GM12878 (cell line): ENCODE data around the gene TMEM18. TPM values are rescaled to one million over a fixed set of nuclear protein-coding genes. Genes with fewer than 3 reads are reported as not detected.

Experiments used
- ATAC-seq: fragments of 200-7000 bp; cut with Tn5 transposase; 3 replicates; pipeline ENCODE4 v1.9.1; 2020; ENCODE audit warnings: mild to moderate bottlenecking, moderate library complexity
- BruUV-seq: library from RNA; stranded (reverse); fragments of 400-500 nt; replicated peaks from 2 replicates; lab custom pipeline; 2021; lab: Mats Ljungman, UMichigan
- CTCF ChIA-PET: fragments of 300-600 bp; sonication (Branson Sonifier 250); formaldehyde crosslinking; extraction: SDS; loops from one replicate; lab custom pipeline; 2021; ENCODE audit warnings: inconsistent platforms; lab: Yijun Ruan, JAX
- POLR2A ChIA-PET: fragments of 350-600 bp; formaldehyde crosslinking; extraction: SDS; loops from one replicate; lab custom pipeline; 2021; ENCODE audit warnings: inconsistent platforms; lab: Charles Lee
- RAD21 ChIA-PET: fragments of 300-600 bp; sonication (Branson Sonifier 250); formaldehyde crosslinking; loops from one replicate; lab custom pipeline; 2023; ENCODE audit warnings: antibody characterized with exemption; ENCODE audit not compliant: unreplicated experiment; lab: Charles Lee
- SMC1A ChIA-PET: fragments of 300-600 bp; sonication (Branson Sonifier 250); formaldehyde crosslinking; loops from one replicate; lab custom pipeline; 2023; ENCODE audit not compliant: unreplicated experiment, uncharacterized antibody; lab: Charles Lee
- DNase-seq: peaks from one replicate; pipeline ENCODE4 v3.0.0-alpha.2; 2011; ENCODE audit warnings: low read depth, low spot score
- FAIRE-seq: peaks from 3 replicates; lab custom pipeline; 2011; peaks lifted over from hg19 to GRCh38; lab: Jason Lieb, UNC
- H2AFZ ChIP-seq: 2 replicates; pipeline ENCODE4 v1.6.0; 2011; ENCODE audit warnings: low read depth, low read length, control low read depth; ENCODE audit not compliant: control insufficient read depth
- H3K27ac ChIP-seq: 2 replicates; pipeline ENCODE4 v1.5.1; 2011; ENCODE audit warnings: control low read depth; ENCODE audit not compliant: control insufficient read depth, insufficient read depth
- H3K27me3 ChIP-seq, 2 experiments: replicated peaks in 1 of 2; 2 replicates each; pipeline versions ENCODE4 v1.6.0 to v1.6.1; 2011; ENCODE audit warnings: low read length in 1 of 2; ENCODE audit not compliant: control insufficient read depth in 2 of 2, insufficient read depth in 2 of 2
- H3K36me3 ChIP-seq, 2 experiments: 2 replicates each; pipeline ENCODE4 v1.5.1; 2011; ENCODE audit warnings: low read length in 1 of 2; ENCODE audit not compliant: control insufficient read depth in 2 of 2, insufficient read depth in 2 of 2
- H3K4me1 ChIP-seq: 2 replicates; pipeline ENCODE4 v1.6.1; 2011; ENCODE audit warnings: mild to moderate bottlenecking, low read length, moderate library complexity, mixed read lengths; ENCODE audit not compliant: control insufficient read depth, insufficient read depth
- H3K4me2 ChIP-seq: 2 replicates; pipeline ENCODE4 v1.6.0; 2011; ENCODE audit warnings: control low read depth; ENCODE audit not compliant: control insufficient read depth, insufficient read depth
- H3K4me3 ChIP-seq: fragments of 200-600 bp; sonication (generic); 2 replicates; pipeline ENCODE4 v1.5.1; 2016
- H3K79me2 ChIP-seq: 2 replicates; pipeline ENCODE4 v1.6.0; 2011; ENCODE audit warnings: low read length; ENCODE audit not compliant: control insufficient read depth, insufficient read depth
- H3K9ac ChIP-seq: 2 replicates; pipeline ENCODE4 v1.8.0; 2011; ENCODE audit warnings: low read length, control low read depth, mixed read lengths; ENCODE audit not compliant: control insufficient read depth, insufficient read depth
- H3K9me3 ChIP-seq: replicated peaks from 3 replicates; pipeline ENCODE4 v1.5.1; 2011; ENCODE audit warnings: mild to moderate bottlenecking, low read length; ENCODE audit not compliant: control insufficient read depth, insufficient read depth
- H4K20me1 ChIP-seq: 2 replicates; pipeline ENCODE4 v1.6.0; 2011; ENCODE audit not compliant: control insufficient read depth, insufficient read depth
- EGR1 ChIP-seq, 2 experiments: IDR thresholded peaks; 1 replicate in 1 of 2; 2 replicates in 1 of 2; pipeline ENCODE4 v1.6.1; 2011 to 2012; ENCODE audit warnings: low read depth in 2 of 2, low read length in 2 of 2, borderline replicate concordance in 1 of 2, mild to moderate bottlenecking in 1 of 2, moderate library complexity in 1 of 2
- EZH2 ChIP-seq: IDR thresholded peaks from 2 replicates; pipeline ENCODE4 v1.6.1; 2012; ENCODE audit warnings: low read depth, mild to moderate bottlenecking, control low read depth, inconsistent platforms, low read length, borderline replicate concordance; ENCODE audit not compliant: control insufficient read depth
- GABPA ChIP-seq: IDR thresholded peaks from 2 replicates; pipeline ENCODE4 v1.6.1; 2014; ENCODE audit warnings: antibody characterized with exemption, low read depth, mild to moderate bottlenecking, inconsistent platforms
- NFYB ChIP-seq: IDR thresholded peaks from 2 replicates; pipeline ENCODE4 v1.6.1; 2011; ENCODE audit warnings: low read depth, mild to moderate bottlenecking, low read length, improper control_type of control experiment, moderate library complexity; ENCODE audit not compliant: insufficient read depth
- ZNF207 ChIP-seq: fragments of 450-650 bp; IDR thresholded peaks from 2 replicates; pipeline ENCODE4 v1.6.1; 2014; ENCODE audit warnings: antibody characterized with exemption, mild to moderate bottlenecking, borderline replicate concordance
- ZZZ3 ChIP-seq: IDR thresholded peaks from 2 replicates; pipeline ENCODE4 v1.6.1; 2011; ENCODE audit warnings: low read depth; ENCODE audit not compliant: control insufficient read depth, insufficient read length
- WGBS: methylation state at CpG from one replicate; pipeline ENCODE4 v1.1.6; 2016; ENCODE audit warnings: low lambda C conversion rate; ENCODE audit not compliant: insufficient replicate concordance, insufficient coverage; ENCODE audit errors: missing lambda C conversion rate; 5-methylcytosine and 5-hydroxymethylcytosine counted together
- in situ Hi-C: fragments of 300-500 bp; cut with MboI; formaldehyde crosslinking; loops from 9 replicates; pipeline ENCODE4 v1.14.3; 2018; ENCODE audit warnings: mixed read lengths
- intact Hi-C: fragments of 100-400 bp; cut with micrococcal nuclease; formaldehyde crosslinking; loops from one replicate; pipeline ENCODE4 v1.14.2; 2022; ENCODE audit not compliant: unreplicated experiment
- polyA plus RNA-seq, 11 experiments: library from polyadenylated mRNA; depleted of rRNA in 4 of 11; unstranded in 6 of 11; stranded (reverse) in 5 of 11; fragments of >200 nt; fragmentation: Nextera tagmentation in 4 of 11; fragmentation: Illumina TruSeq in 1 of 11; extraction: Ambion mirVana in 4 of 11; extraction: Trizol in 1 of 11; gene quantifications; 1 replicate in 1 of 11; 2 replicates in 10 of 11; pipeline versions ENCODE4 v1.2.1 to v1.2.3, GENCODE V29; 2011 to 2016; ENCODE audit warnings: inconsistent platforms in 2 of 11, missing spikeins in 2 of 11, low read depth in 1 of 11
- total RNA-seq, 4 experiments: library from RNA; depleted of rRNA in 3 of 4; stranded (reverse); fragments of >200 nt in 3 of 4; fragmentation: Illumina TruSeq in 1 of 4; extraction: Trizol in 1 of 4; gene quantifications; 2 replicates each; pipeline versions ENCODE4 v1.2.1 to v1.2.3, GENCODE V29; 2013 to 2021

Gene TMEM18
- total and polyA plus RNA-seq, 10 of the 15 experiments (the other 5 are each of a cell fraction or from before 2014, with no cell fraction given), result 11.2 to 56.3 (median 26.0) TPM

- no peak for TF ChIP-seq EGR1 (IDR thresholded peaks at IDR 0.05; ENCODE audit: borderline replicate concordance in 1 of 2, low read depth in 2 of 2, low read length in 2 of 2)
- Histone ChIP-seq H3K4me1 (no peaks in the 10 kb centered on the region), H3K9me3 (no peaks in the 10 kb centered on the region), H3K27me3 (no peaks in the 10 kb centered on the region), H4K20me1 (no peaks in the 10 kb centered on the region), H3K4me2 (no peak overlapping the region), H2AFZ (no peak overlapping the region), H3K4me3 (no peak overlapping the region), H3K27ac (no peak overlapping the region), H3K9ac (no peak overlapping the region), H3K36me3 (no peaks in the 10 kb centered on the region), H3K79me2 (no peaks in the 10 kb centered on the region)
- intact Hi-C loops, result no loop called here
- RAD21 ChIA-PET, result no interaction called here
- SMC1A ChIA-PET, result no interaction called here
- CTCF ChIA-PET, result no interaction called here
- 89% methylated on average over 47 of the region's 58 CpGs for WGBS
- DNase-seq, result no peak
- no TSS peak for BruUV-seq
- FAIRE-seq, result no peak
- POLR2A ChIA-PET, result no interaction called here
- in situ Hi-C loops, result no loop called here
- ATAC-seq, result no peak
Observed at GRCh38 chr2:620471-621302, 56.5 kb downstream of the TMEM18 start.

- BruUV-seq, result no TSS peak
- DNase-seq, result no peak
- H3K4me3 ChIP-seq, result no peak overlapping the region
- no peak for TF ChIP-seq ZNF207
- TF ChIP-seq ZZZ3, result no peak
- TF ChIP-seq EZH2, result no peak
- no peak for TF ChIP-seq GABPA
- no peak for TF ChIP-seq NFYB
- in situ Hi-C loops, result no loop called here
- no peaks in the 10 kb centered on the region for H3K27me3 ChIP-seq
- no peak overlapping the region for H3K4me2 ChIP-seq
- H4K20me1 ChIP-seq, result no peaks in the 10 kb centered on the region
- no peak overlapping the region for H3K9ac ChIP-seq
- FAIRE-seq, result no peak
- POLR2A ChIA-PET, result no interaction called here
- RAD21 ChIA-PET, result no interaction called here
- H3K27ac ChIP-seq, result no peak overlapping the region
- WGBS, result 65% methylated on average over 14 of the region's 14 CpGs
- no peaks in the 10 kb centered on the region for H3K4me1 ChIP-seq
- CTCF ChIA-PET, result no interaction called here
- no peak for ATAC-seq
- H3K9me3 ChIP-seq, result no peaks in the 10 kb centered on the region
- SMC1A ChIA-PET, result no interaction called here
- no peaks in the 10 kb centered on the region for H3K36me3 ChIP-seq
- no peaks in the 10 kb centered on the region for H3K79me2 ChIP-seq
- intact Hi-C loops, result no loop called here
- H2AFZ ChIP-seq, result no peak overlapping the region
Observed at GRCh38 chr2:620004-620403, 57.2 kb downstream of the TMEM18 start.
